Testis (tissue), 2 donors: ENCODE results near the gene FSCN2.

Experiments used
- CTCF ChIP-seq, 3 experiments: fragments of 450-650 bp in 2 of 3; fragments of 200-600 bp in 1 of 3; sonication (generic) in 1 of 3; IDR thresholded peaks; one replicate each; pipeline ENCODE4 v1.5.1; 2016 to 2019; ENCODE audit warnings: antibody characterized with exemption in 3 of 3, mild to moderate bottlenecking in 2 of 3, moderate library complexity in 1 of 3
- POLR2A ChIP-seq: fragments of 450-650 bp; IDR thresholded peaks from one replicate; pipeline ENCODE4 v1.6.1; 2017; ENCODE audit warnings: antibody characterized with exemption, mild to moderate bottlenecking, moderate library complexity

- TF ChIP-seq CTCF (IDR thresholded peaks at IDR 0.05) (no peak), POLR2A (no peak)
These were observed 9.3 kb upstream of the FSCN2 start for GRCh38 chr17:81518785-81519283.
